Stimulated activated naive CD8-positive, alpha-beta T cell treated with anti-CD3 and anti-CD28 coated beads, Interleukin-15, amount 100 ng/mL, for 72 hours (primary cell): ENCODE measurements around the gene COL17A1.
A peak's percentile ranks its signal among the peaks of the same experiment; 100 is the strongest.

Source experiments
- ATAC-seq: fragments of 150-1000 bp; cut with Tn5 transposase; 2 replicates; pipeline ENCODE4 v1.10.0; 2021; ENCODE audit warnings: mild to moderate bottlenecking, moderate library complexity
- DNase-seq, 2 donors: peaks; one replicate each; pipeline ENCODE4 v3.0.0; 2021 to 2022
- H3K27ac Mint-ChIP-seq, 2 donors: one replicate each; pipeline ENCODE4 v1.8.0; 2022; ENCODE audit warnings: mild to moderate bottlenecking in 2 of 2, mixed read lengths in 2 of 2, moderate library complexity in 2 of 2
- H3K27me3 Mint-ChIP-seq: one replicate; pipeline ENCODE4 v1.8.0; 2022; ENCODE audit warnings: mixed read lengths
- H3K4me1 Mint-ChIP-seq: one replicate; pipeline ENCODE4 v1.8.0; 2022; ENCODE audit warnings: mild to moderate bottlenecking, mixed read lengths
- H3K4me3 Mint-ChIP-seq, 2 donors: one replicate each; pipeline ENCODE4 v1.8.0; 2022; ENCODE audit warnings: mild to moderate bottlenecking in 2 of 2, mixed read lengths in 2 of 2, moderate library complexity in 1 of 2
- H3K9me3 Mint-ChIP-seq, 2 donors: one replicate each; pipeline ENCODE4 v1.8.0; 2022; ENCODE audit warnings: mixed read lengths in 2 of 2

COL17A1 gene

GRCh38 chr10:104104418-104104817, 18.7 kb upstream of the COL17A1 start:
- Mint-ChIP-seq H3K4me3 (no peak overlapping the region), H3K4me1 (peaks cover 8% of the 10 kb centered on the region), H3K9me3 (no peaks in the 10 kb centered on the region), H3K27ac (no peak overlapping the region), H3K27me3 (no peaks in the 10 kb centered on the region)
- DNase-seq (no peak), ATAC-seq (no peak)

- no peak for ATAC-seq
- DNase-seq, result no peak
- no peak overlapping the region for H3K27ac Mint-ChIP-seq
- H3K4me3 Mint-ChIP-seq, result no peak overlapping the region
- H3K9me3 Mint-ChIP-seq, result no peaks in the 10 kb centered on the region
- no peaks in the 10 kb centered on the region for H3K27me3 Mint-ChIP-seq
- peaks cover 8% of the 10 kb centered on the region for H3K4me1 Mint-ChIP-seq
Observed at GRCh38 chr10:104103956-104104355, 18.3 kb upstream of the COL17A1 start.

GRCh38 chr10:104101902-104102301, 16.2 kb upstream of the COL17A1 start:
- no peak overlapping the region for H3K4me3 Mint-ChIP-seq
- H3K27me3 Mint-ChIP-seq, result no peaks in the 10 kb centered on the region
- ATAC-seq (no peak), DNase-seq (no peak)
- no peaks in the 10 kb centered on the region for H3K9me3 Mint-ChIP-seq
- H3K27ac Mint-ChIP-seq, result no peak overlapping the region
- peaks cover 8% of the 10 kb centered on the region for H3K4me1 Mint-ChIP-seq

GRCh38 chr10:104100795-104101194, 15.1 kb upstream of the COL17A1 start:
- peaks cover 8% of the 10 kb centered on the region for H3K4me1 Mint-ChIP-seq
- H3K27ac Mint-ChIP-seq, result no peak overlapping the region

GRCh38 chr10:104099941-104100340, 14.3 kb upstream of the COL17A1 start:
- DNase-seq (no peak), ATAC-seq (no peak)
- no peak overlapping the region for H3K4me3 Mint-ChIP-seq
- peaks cover 6% of the 10 kb centered on the region for H3K4me1 Mint-ChIP-seq
- no peaks in the 10 kb centered on the region for H3K27me3 Mint-ChIP-seq
- H3K27ac Mint-ChIP-seq, result no peak overlapping the region
- H3K9me3 Mint-ChIP-seq, result no peaks in the 10 kb centered on the region

More at GRCh38 chr10:104100795-104101194, 15.1 kb upstream of the COL17A1 start:
- Mint-ChIP-seq H3K27me3 (no peaks in the 10 kb centered on the region), H3K4me3 (no peak overlapping the region), H3K9me3 (no peaks in the 10 kb centered on the region)
- ATAC-seq, result no peak
- DNase-seq, result no peak

GRCh38 chr10:104099269-104099668, 13.6 kb upstream of the COL17A1 start:
- DNase-seq, result no peak
- Mint-ChIP-seq H3K27ac (no peak overlapping the region), H3K9me3 (no peaks in the 10 kb centered on the region), H3K4me1 (no peaks in the 10 kb centered on the region), H3K27me3 (no peaks in the 10 kb centered on the region), H3K4me3 (no peak overlapping the region)
- no peak for ATAC-seq

GRCh38 chr10:104098358-104098925, 12.8 kb upstream of the COL17A1 start:
- ATAC-seq (no peak), DNase-seq (no peak)
- H3K27ac Mint-ChIP-seq, result no peak overlapping the region
- no peak overlapping the region for H3K4me3 Mint-ChIP-seq
- H3K4me1 Mint-ChIP-seq, result peaks cover 6% of the 10 kb centered on the region
- no peaks in the 10 kb centered on the region for H3K27me3 Mint-ChIP-seq
- H3K9me3 Mint-ChIP-seq, result no peaks in the 10 kb centered on the region

GRCh38 chr10:104096692-104097091, 11.0 kb upstream of the COL17A1 start:
- Mint-ChIP-seq H3K4me1 (peaks cover 6% of the 10 kb centered on the region), H3K4me3 (no peak overlapping the region), H3K9me3 (no peaks in the 10 kb centered on the region), H3K27me3 (no peaks in the 10 kb centered on the region), H3K27ac (no peak overlapping the region)
- ATAC-seq (no peak), DNase-seq (no peak)

- ATAC-seq (no peak), DNase-seq (no peak)
- H3K9me3 Mint-ChIP-seq, result no peaks in the 10 kb centered on the region
- H3K4me1 Mint-ChIP-seq, result peaks cover 6% of the 10 kb centered on the region
- no peak overlapping the region for H3K27ac Mint-ChIP-seq
- no peaks in the 10 kb centered on the region for H3K27me3 Mint-ChIP-seq
- no peak overlapping the region for H3K4me3 Mint-ChIP-seq
Observed at GRCh38 chr10:104092749-104093148, 7.1 kb upstream of the COL17A1 start.

GRCh38 chr10:104090611-104091010, 4.9 kb upstream of the COL17A1 start:
- Mint-ChIP-seq H3K4me1 (peaks cover 6% of the 10 kb centered on the region), H3K4me3 (no peak overlapping the region), H3K27ac (no peak overlapping the region), H3K27me3 (no peaks in the 10 kb centered on the region), H3K9me3 (no peaks in the 10 kb centered on the region)
- DNase-seq, result no peak
- no peak for ATAC-seq

- H3K4me3 Mint-ChIP-seq, result no peak overlapping the region
- H3K9me3 Mint-ChIP-seq, result no peaks in the 10 kb centered on the region
- no peaks in the 10 kb centered on the region for H3K27me3 Mint-ChIP-seq
- peaks cover 6% of the 10 kb centered on the region for H3K4me1 Mint-ChIP-seq
- ATAC-seq (no peak), DNase-seq (no peak)
- H3K27ac Mint-ChIP-seq, result no peak overlapping the region
Observed at GRCh38 chr10:104089621-104090020, 3.9 kb upstream of the COL17A1 start.

GRCh38 chr10:104088239-104088638, 2.6 kb upstream of the COL17A1 start:
- DNase-seq (no peak), ATAC-seq (no peak)
- H3K9me3 Mint-ChIP-seq, result no peaks in the 10 kb centered on the region
- no peak overlapping the region for H3K4me3 Mint-ChIP-seq
- no peak overlapping the region for H3K27ac Mint-ChIP-seq
- H3K27me3 Mint-ChIP-seq, result no peaks in the 10 kb centered on the region
- H3K4me1 Mint-ChIP-seq, result no peaks in the 10 kb centered on the region

GRCh38 chr10:104084482-104085142, 1.1 kb downstream of the COL17A1 start:
- no peak overlapping the region for H3K27ac Mint-ChIP-seq
- ATAC-seq, result no peak
- no peak for DNase-seq
- no peaks in the 10 kb centered on the region for H3K4me1 Mint-ChIP-seq
- H3K9me3 Mint-ChIP-seq, result no peaks in the 10 kb centered on the region
- no peaks in the 10 kb centered on the region for H3K27me3 Mint-ChIP-seq
- no peak overlapping the region for H3K4me3 Mint-ChIP-seq

GRCh38 chr10:104081998-104082397, 3.7 kb downstream of the COL17A1 start:
- Mint-ChIP-seq H3K4me3 (no peak overlapping the region), H3K4me1 (no peaks in the 10 kb centered on the region), H3K27me3 (no peaks in the 10 kb centered on the region), H3K27ac (no peak overlapping the region), H3K9me3 (no peaks in the 10 kb centered on the region)
- ATAC-seq, result no peak
- DNase-seq, result no peak

GRCh38 chr10:104080762-104081161, 4.9 kb downstream of the COL17A1 start:
- Mint-ChIP-seq H3K27me3 (no peaks in the 10 kb centered on the region), H3K4me1 (no peaks in the 10 kb centered on the region), H3K9me3 (no peaks in the 10 kb centered on the region), H3K4me3 (no peak overlapping the region), H3K27ac (no peak overlapping the region)
- ATAC-seq (no peak), DNase-seq (no peak)

GRCh38 chr10:104077663-104078151, 8.0 kb downstream of the COL17A1 start:
- no peak for ATAC-seq
- no peak for DNase-seq
- Mint-ChIP-seq H3K4me1 (no peaks in the 10 kb centered on the region), H3K4me3 (no peak overlapping the region), H3K27ac (peak overlapping the region in 1 of 2 donors; percentile 44), H3K27me3 (no peaks in the 10 kb centered on the region), H3K9me3 (no peaks in the 10 kb centered on the region)

- H3K27me3 Mint-ChIP-seq, result no peaks in the 10 kb centered on the region
- no peaks in the 10 kb centered on the region for H3K4me1 Mint-ChIP-seq
- H3K9me3 Mint-ChIP-seq, result no peaks in the 10 kb centered on the region
- ATAC-seq (no peak), DNase-seq (no peak)
- H3K4me3 Mint-ChIP-seq, result no peak overlapping the region
- H3K27ac Mint-ChIP-seq, result no peak overlapping the region
Observed at GRCh38 chr10:104077247-104077646, 8.4 kb downstream of the COL17A1 start.
